Hepatocyte (in vitro differentiated cells): ENCODE measurements around the gene DNAJC1. TPM values are rescaled to one million over a fixed set of nuclear protein-coding genes. Genes with fewer than 3 reads are reported as not detected.

ENCODE experiments used
- DNase-seq: peaks from one replicate; pipeline ENCODE4 v3.0.0-alpha.2; 2016; ENCODE audit warnings: low spot score
- H2AFZ ChIP-seq: fragments of 200-600 bp; sonication (generic); 2 replicates; pipeline ENCODE4 v1.6.0; 2016; ENCODE audit warnings: antibody characterized with exemption, mild to moderate bottlenecking
- H3K27ac ChIP-seq: fragments of 200-600 bp; sonication (generic); 2 replicates; pipeline ENCODE4 v1.5.1; 2016; ENCODE audit warnings: mild to moderate bottlenecking
- H3K27me3 ChIP-seq: fragments of 200-600 bp; sonication (generic); 2 replicates; pipeline ENCODE4 v1.6.1; 2016
- H3K36me3 ChIP-seq: fragments of 200-600 bp; sonication (generic); replicated peaks from 2 replicates; pipeline ENCODE4 v1.5.1; 2016; ENCODE audit warnings: low read depth; ENCODE audit not compliant: insufficient read depth
- H3K4me1 ChIP-seq: fragments of 200-600 bp; sonication (generic); 2 replicates; pipeline ENCODE4 v1.5.1; 2016; ENCODE audit warnings: mild to moderate bottlenecking, moderate library complexity; ENCODE audit not compliant: insufficient read depth
- H3K4me2 ChIP-seq: fragments of 200-600 bp; sonication (generic); 2 replicates; pipeline ENCODE4 v1.6.0; 2016
- H3K4me3 ChIP-seq: fragments of 200-600 bp; sonication (generic); 2 replicates; pipeline ENCODE4 v1.5.1; 2016; ENCODE audit warnings: mild to moderate bottlenecking
- H3K79me2 ChIP-seq: fragments of 200-600 bp; sonication (generic); 2 replicates; pipeline ENCODE4 v1.6.0; 2017; ENCODE audit warnings: mild to moderate bottlenecking
- H3K9me2 ChIP-seq: fragments of 200-600 bp; sonication (generic); replicated peaks from 2 replicates; pipeline ENCODE4 v1.6.0; 2017; ENCODE audit warnings: mild to moderate bottlenecking; ENCODE audit not compliant: insufficient read depth
- H3K9me3 ChIP-seq: fragments of 200-600 bp; sonication (generic); 2 replicates; pipeline ENCODE4 v1.5.1; 2016; ENCODE audit warnings: low read depth, mild to moderate bottlenecking
- H4K20me1 ChIP-seq: fragments of 200-600 bp; sonication (generic); 2 replicates; pipeline ENCODE4 v1.6.0; 2016; ENCODE audit warnings: mild to moderate bottlenecking; ENCODE audit not compliant: insufficient read depth, poor library complexity, severe bottlenecking
- EZH2 ChIP-seq: fragments of 200-600 bp; sonication (generic); IDR thresholded peaks from 2 replicates; pipeline ENCODE4 v1.6.1; 2016; ENCODE audit warnings: antibody characterized with exemption, mild to moderate bottlenecking, borderline replicate concordance
- EZH2phosphoT487 ChIP-seq: fragments of 200-600 bp; sonication (generic); IDR thresholded peaks from one replicate; pipeline ENCODE4 v1.6.1; 2018; ENCODE audit warnings: antibody characterized with exemption, mild to moderate bottlenecking, low read depth, moderate library complexity; ENCODE audit not compliant: unreplicated experiment, severe bottlenecking
- WGBS: methylation state at CpG from one replicate; pipeline ENCODE4 v1.1.6; 2016; ENCODE audit warnings: low lambda C conversion rate; ENCODE audit errors: missing lambda C conversion rate; 5-methylcytosine and 5-hydroxymethylcytosine counted together
- polyA plus RNA-seq: library from polyadenylated mRNA; unstranded; fragments of >200 nt; fragmentation: Nextera tagmentation; extraction: Ambion mirVana; gene quantifications from 2 replicates; pipeline ENCODE4 v1.2.1, GENCODE V29; 2016
- total RNA-seq: library from RNA; depleted of rRNA; stranded (reverse); fragments of >200 nt; gene quantifications from 2 replicates; pipeline ENCODE4 v1.2.3, GENCODE V29; 2014
- TF ChIP-seq, protein P1 (sequence below): fragments of 200-600 bp; sonication (generic); IDR thresholded peaks from 2 replicates; pipeline ENCODE4 v1.5.1; 2016; ENCODE audit warnings: antibody characterized with exemption, mild to moderate bottlenecking; ENCODE audit not compliant: poor library complexity

The DNAJC1 gene
- total and polyA plus RNA-seq, 2 experiments from 2014 or later, result 64.6 to 91.7 TPM

GRCh38 chr10:21751341-21752310 lies 251.9 kb downstream of the DNAJC1 start:
- H3K27ac ChIP-seq, result peak overlapping the region; percentile 49
- TF ChIP-seq EZH2, result no peak
- TF ChIP-seq, protein P1, sequence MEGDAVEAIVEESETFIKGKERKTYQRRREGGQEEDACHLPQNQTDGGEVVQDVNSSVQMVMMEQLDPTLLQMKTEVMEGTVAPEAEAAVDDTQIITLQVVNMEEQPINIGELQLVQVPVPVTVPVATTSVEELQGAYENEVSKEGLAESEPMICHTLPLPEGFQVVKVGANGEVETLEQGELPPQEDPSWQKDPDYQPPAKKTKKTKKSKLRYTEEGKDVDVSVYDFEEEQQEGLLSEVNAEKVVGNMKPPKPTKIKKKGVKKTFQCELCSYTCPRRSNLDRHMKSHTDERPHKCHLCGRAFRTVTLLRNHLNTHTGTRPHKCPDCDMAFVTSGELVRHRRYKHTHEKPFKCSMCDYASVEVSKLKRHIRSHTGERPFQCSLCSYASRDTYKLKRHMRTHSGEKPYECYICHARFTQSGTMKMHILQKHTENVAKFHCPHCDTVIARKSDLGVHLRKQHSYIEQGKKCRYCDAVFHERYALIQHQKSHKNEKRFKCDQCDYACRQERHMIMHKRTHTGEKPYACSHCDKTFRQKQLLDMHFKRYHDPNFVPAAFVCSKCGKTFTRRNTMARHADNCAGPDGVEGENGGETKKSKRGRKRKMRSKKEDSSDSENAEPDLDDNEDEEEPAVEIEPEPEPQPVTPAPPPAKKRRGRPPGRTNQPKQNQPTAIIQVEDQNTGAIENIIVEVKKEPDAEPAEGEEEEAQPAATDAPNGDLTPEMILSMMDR, result no peak
- no peak for TF ChIP-seq EZH2phosphoT487
- no peaks in the 10 kb centered on the region for H3K36me3 ChIP-seq
- H2AFZ ChIP-seq, result no peak overlapping the region
- no peaks in the 10 kb centered on the region for H3K9me3 ChIP-seq
- H3K79me2 ChIP-seq, result no peaks in the 10 kb centered on the region
- H3K4me3 ChIP-seq, result no peak overlapping the region
- H3K27me3 ChIP-seq, result no peaks in the 10 kb centered on the region
- H4K20me1 ChIP-seq, result no peaks in the 10 kb centered on the region
- H3K4me1 ChIP-seq, result peaks cover 16% of the 10 kb centered on the region
- whole genome bisulfite sequencing, result 46% methylated on average over 24 of the region's 26 CpGs
- H3K9me2 ChIP-seq, result no peaks in the 10 kb centered on the region
- peak; percentile 60 for DNase-seq
- peak overlapping the region; percentile 30 for H3K4me2 ChIP-seq

DNA sequence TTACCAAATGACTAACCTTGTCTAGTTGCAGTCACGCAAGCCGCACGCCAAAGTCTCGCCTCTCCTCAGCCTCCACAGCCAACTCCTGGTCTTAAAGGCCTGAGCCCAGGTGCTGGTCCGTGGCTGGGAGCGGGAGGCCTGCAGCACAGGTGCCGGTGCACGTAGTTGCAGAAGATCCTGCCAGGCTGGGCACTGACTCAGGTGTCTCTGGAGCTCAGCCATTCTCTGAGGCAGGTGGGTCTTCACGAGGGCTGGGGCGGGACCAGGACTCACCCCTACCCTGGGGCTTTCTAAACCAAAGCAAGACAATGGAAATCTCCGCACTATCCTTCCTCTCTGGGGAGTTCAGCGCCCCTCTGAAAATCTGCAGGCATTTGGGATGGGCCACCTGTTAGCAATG lies 253.1 kb downstream of the DNAJC1 start:
- no peaks in the 10 kb centered on the region for H3K27me3 ChIP-seq
- no peaks in the 10 kb centered on the region for H4K20me1 ChIP-seq
- no peaks in the 10 kb centered on the region for H3K79me2 ChIP-seq
- no peak overlapping the region for H3K4me2 ChIP-seq
- H3K9me3 ChIP-seq, result no peaks in the 10 kb centered on the region
- H3K4me3 ChIP-seq, result no peak overlapping the region
- no peaks in the 10 kb centered on the region for H3K36me3 ChIP-seq
- no peaks in the 10 kb centered on the region for H3K9me2 ChIP-seq
- H2AFZ ChIP-seq, result no peak overlapping the region
- H3K27ac ChIP-seq, result no peak overlapping the region
- peaks cover 16% of the 10 kb centered on the region for H3K4me1 ChIP-seq
- TF ChIP-seq EZH2phosphoT487 (no peak), EZH2 (no peak)
- TF ChIP-seq, protein P1, result no peak
- DNase-seq, result no peak
- WGBS, result 90% methylated on average over 12 of the region's 12 CpGs

GRCh38 chr10:21749788-21750187 lies 253.7 kb downstream of the DNAJC1 start:
- H3K79me2 ChIP-seq, result no peaks in the 10 kb centered on the region

More at GRCh38 chr10:21749788-21750187, 253.7 kb downstream of the DNAJC1 start:
- Histone ChIP-seq H3K4me1 (peaks cover 16% of the 10 kb centered on the region), H4K20me1 (no peaks in the 10 kb centered on the region), H3K4me3 (no peak overlapping the region), H3K9me2 (no peaks in the 10 kb centered on the region), H3K9me3 (no peaks in the 10 kb centered on the region), H2AFZ (no peak overlapping the region), H3K27ac (peak overlapping the region; percentile 6), H3K36me3 (no peaks in the 10 kb centered on the region), H3K27me3 (no peaks in the 10 kb centered on the region), H3K4me2 (peak overlapping the region; percentile 7)
- TF ChIP-seq EZH2 (no peak), EZH2phosphoT487 (no peak)
- TF ChIP-seq, protein P1, result no peak
- WGBS, result 70% methylated on average over 3 of the region's 3 CpGs
- DNase-seq, result no peak
